Measurements from ENCODE around the gene PRSS3. TPM values are rescaled to one million over a fixed set of nuclear protein-coding genes. Genes with fewer than 3 reads are reported as not detected.

Gene PRSS3
- total RNA-seq, 1 experiment from 2014 or later = not detected

Other genes starting within 250 kb of the PRSS3 start
- 28.2 and 32.3 TPM in 2 replicates for gene UBE2R2, start 21.6 kb downstream of the PRSS3 start, total RNA-seq (2014; rRNA removed; shearing (Covaris generic))